ENCODE data around the gene MT1B.

The MT1B gene

DNA sequence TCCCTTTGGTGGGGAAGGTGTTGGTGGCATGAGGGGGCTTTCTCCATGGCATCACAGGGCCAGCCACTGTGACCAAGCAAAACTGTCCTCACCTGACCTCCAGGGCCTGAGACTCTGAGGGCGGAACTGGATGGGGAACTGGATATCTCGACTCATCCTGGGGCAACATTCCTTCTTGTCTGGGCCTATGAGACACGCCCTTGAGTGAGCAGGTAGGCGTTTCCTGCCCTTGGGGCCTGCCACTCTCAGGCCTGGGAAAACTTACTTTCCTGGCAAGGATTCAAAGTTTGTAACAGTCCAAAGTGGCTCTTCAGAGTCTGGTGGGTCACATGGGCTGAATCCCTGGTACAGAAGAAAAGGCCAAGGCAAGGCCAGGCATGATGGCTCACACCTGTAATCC, 40.2 kb downstream of the MT1B start:
- no peak overlapping the region for H3K4me2 ChIP-seq (ENCODE audit: insufficient read depth, low read length)

DNA sequence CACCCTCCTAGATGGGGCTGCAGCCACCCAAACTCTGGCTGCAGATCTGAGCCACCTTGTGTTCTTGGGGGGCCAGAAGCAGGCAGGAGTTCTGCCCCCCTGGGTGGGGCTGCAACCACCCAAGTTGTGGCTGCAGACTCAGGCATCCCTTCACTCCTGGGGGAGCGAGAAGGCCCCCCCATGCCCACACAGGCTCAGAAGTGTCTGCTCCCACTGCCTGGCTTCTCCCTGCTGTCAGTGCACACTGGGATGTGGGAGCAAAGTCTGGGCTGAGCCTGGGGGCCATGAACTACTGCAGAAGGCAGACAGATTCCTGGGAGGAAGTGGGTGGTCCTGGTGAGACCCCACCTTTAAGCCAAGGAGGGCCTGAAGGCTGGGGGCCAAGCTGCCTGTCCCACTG, 43.6 kb downstream of the MT1B start:
- TF ChIP-seq, protein P1, sequence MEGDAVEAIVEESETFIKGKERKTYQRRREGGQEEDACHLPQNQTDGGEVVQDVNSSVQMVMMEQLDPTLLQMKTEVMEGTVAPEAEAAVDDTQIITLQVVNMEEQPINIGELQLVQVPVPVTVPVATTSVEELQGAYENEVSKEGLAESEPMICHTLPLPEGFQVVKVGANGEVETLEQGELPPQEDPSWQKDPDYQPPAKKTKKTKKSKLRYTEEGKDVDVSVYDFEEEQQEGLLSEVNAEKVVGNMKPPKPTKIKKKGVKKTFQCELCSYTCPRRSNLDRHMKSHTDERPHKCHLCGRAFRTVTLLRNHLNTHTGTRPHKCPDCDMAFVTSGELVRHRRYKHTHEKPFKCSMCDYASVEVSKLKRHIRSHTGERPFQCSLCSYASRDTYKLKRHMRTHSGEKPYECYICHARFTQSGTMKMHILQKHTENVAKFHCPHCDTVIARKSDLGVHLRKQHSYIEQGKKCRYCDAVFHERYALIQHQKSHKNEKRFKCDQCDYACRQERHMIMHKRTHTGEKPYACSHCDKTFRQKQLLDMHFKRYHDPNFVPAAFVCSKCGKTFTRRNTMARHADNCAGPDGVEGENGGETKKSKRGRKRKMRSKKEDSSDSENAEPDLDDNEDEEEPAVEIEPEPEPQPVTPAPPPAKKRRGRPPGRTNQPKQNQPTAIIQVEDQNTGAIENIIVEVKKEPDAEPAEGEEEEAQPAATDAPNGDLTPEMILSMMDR (IDR thresholded peaks at IDR 0.05; ENCODE audit: borderline replicate concordance, extremely low read depth, low read length, poor library complexity, severe bottlenecking) = no peak
- no peak for TF ChIP-seq EZH2 (IDR thresholded peaks at IDR 0.05; ENCODE audit: borderline replicate concordance, low read depth, low read length, severe bottlenecking)
- no peaks in the 10 kb centered on the region for H3K36me3 ChIP-seq (ENCODE audit: insufficient read depth, low read length)
- no peak overlapping the region for H2AFZ ChIP-seq (ENCODE audit: low read depth, low read length)
- no peak overlapping the region for H3K27ac ChIP-seq (ENCODE audit: low read length)
- DNase-seq (no peak), ATAC-seq (ENCODE audit: insufficient read depth, low read depth) (no peak)
- H4K20me1 ChIP-seq (ENCODE audit: insufficient read depth, low read length) = no peaks in the 10 kb centered on the region
- no peaks in the 10 kb centered on the region for H3K27me3 ChIP-seq (ENCODE audit: insufficient read depth, low read length, poor library complexity)
- no peaks in the 10 kb centered on the region for H3K79me2 ChIP-seq (ENCODE audit: insufficient read depth, low read length)
- no peak overlapping the region for H3K4me3 ChIP-seq (ENCODE audit: low read depth in 1 of 2, low read length in 2 of 2)
- H3K9me3 ChIP-seq (ENCODE audit: insufficient read depth, low read length, severe bottlenecking) = peaks cover 4% of the 10 kb centered on the region
- H3K4me2 ChIP-seq (ENCODE audit: insufficient read depth, low read length) = no peak overlapping the region
- H3K9ac ChIP-seq (ENCODE audit: low read depth, low read length) = no peak overlapping the region
- no peaks in the 10 kb centered on the region for H3K4me1 ChIP-seq (ENCODE audit: insufficient read depth, low read length)

More for the DNA sequence above, 40.2 kb downstream of the MT1B start:
- Histone ChIP-seq H3K4me1 (ENCODE audit: insufficient read depth, low read length) (no peaks in the 10 kb centered on the region), H2AFZ (ENCODE audit: low read depth, low read length) (no peak overlapping the region), H3K36me3 (ENCODE audit: insufficient read depth, low read length) (no peaks in the 10 kb centered on the region), H3K9ac (ENCODE audit: low read depth, low read length) (no peak overlapping the region), H3K9me3 (ENCODE audit: insufficient read depth, low read length, severe bottlenecking) (no peaks in the 10 kb centered on the region), H3K4me3 (ENCODE audit: low read depth in 1 of 2, low read length in 2 of 2) (no peak overlapping the region), H4K20me1 (ENCODE audit: insufficient read depth, low read length) (no peaks in the 10 kb centered on the region), H3K27me3 (ENCODE audit: insufficient read depth, low read length, poor library complexity) (no peaks in the 10 kb centered on the region), H3K27ac (ENCODE audit: low read length) (no peak overlapping the region), H3K79me2 (ENCODE audit: insufficient read depth, low read length) (no peaks in the 10 kb centered on the region)
- no peak for TF ChIP-seq EZH2 (IDR thresholded peaks at IDR 0.05; ENCODE audit: borderline replicate concordance, low read depth, low read length, severe bottlenecking)
- TF ChIP-seq, protein P1 (IDR thresholded peaks at IDR 0.05; ENCODE audit: borderline replicate concordance, extremely low read depth, low read length, poor library complexity, severe bottlenecking) = no peak
- no peak for DNase-seq
- ATAC-seq (ENCODE audit: insufficient read depth, low read depth) = no peak

DNA sequence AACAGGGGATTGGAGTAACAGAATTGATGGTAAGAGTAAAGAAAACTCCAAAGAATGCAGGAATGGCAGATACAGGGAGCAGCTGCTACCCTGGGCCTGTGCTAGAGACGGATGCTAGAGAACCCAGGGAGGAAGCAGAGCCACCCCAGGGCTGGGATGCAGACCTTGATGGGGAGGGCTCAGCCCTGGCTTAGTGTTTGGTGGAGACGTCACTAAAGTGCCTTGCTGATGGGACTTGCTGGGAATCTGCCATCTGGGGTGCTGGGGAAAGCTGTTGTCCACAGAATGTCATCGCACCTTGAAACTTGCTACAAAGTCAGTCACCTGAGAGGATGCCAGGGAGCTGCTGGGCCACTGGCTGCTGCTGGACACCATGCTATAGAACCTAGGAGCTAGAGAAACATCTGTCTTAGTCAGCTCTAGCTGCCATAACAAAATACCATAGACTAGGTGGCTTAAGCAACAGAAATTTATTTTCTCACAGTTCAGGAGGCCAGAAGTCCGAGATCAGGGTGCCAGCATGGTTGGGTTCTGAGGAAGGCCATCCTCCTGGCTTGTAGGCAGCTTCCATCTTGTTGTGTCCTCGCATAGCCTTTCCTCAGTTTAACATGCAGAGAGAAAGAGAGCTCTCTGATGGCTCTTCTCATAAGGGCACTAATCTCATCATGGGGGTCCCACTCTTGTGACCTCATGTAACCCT, 45.9 kb downstream of the MT1B start:
- TF ChIP-seq, protein P1 (IDR thresholded peaks at IDR 0.05; ENCODE audit: borderline replicate concordance, extremely low read depth, low read length, poor library complexity, severe bottlenecking) = no peak
- TF ChIP-seq EZH2 (IDR thresholded peaks at IDR 0.05; ENCODE audit: borderline replicate concordance, low read depth, low read length, severe bottlenecking) = no peak
- H3K79me2 ChIP-seq (ENCODE audit: insufficient read depth, low read length) = no peaks in the 10 kb centered on the region
- DNase-seq = no peak
- H3K27me3 ChIP-seq (ENCODE audit: insufficient read depth, low read length, poor library complexity) = no peaks in the 10 kb centered on the region
- no peak overlapping the region for H3K9ac ChIP-seq (ENCODE audit: low read depth, low read length)
- no peak overlapping the region for H3K4me3 ChIP-seq (ENCODE audit: low read depth in 1 of 2, low read length in 2 of 2)
- H3K4me1 ChIP-seq (ENCODE audit: insufficient read depth, low read length) = peaks cover 11% of the 10 kb centered on the region
- H3K36me3 ChIP-seq (ENCODE audit: insufficient read depth, low read length) = no peaks in the 10 kb centered on the region
- no peaks in the 10 kb centered on the region for H4K20me1 ChIP-seq (ENCODE audit: insufficient read depth, low read length)
- no peak for ATAC-seq (ENCODE audit: insufficient read depth, low read depth)
- no peak overlapping the region for H3K27ac ChIP-seq (ENCODE audit: low read length)
- peaks cover 4% of the 10 kb centered on the region for H3K9me3 ChIP-seq (ENCODE audit: insufficient read depth, low read length, severe bottlenecking)
- no peak overlapping the region for H3K4me2 ChIP-seq (ENCODE audit: insufficient read depth, low read length)
- no peak overlapping the region for H2AFZ ChIP-seq (ENCODE audit: low read depth, low read length)
